GM13977 (cell line): Measurements from ENCODE around the gene TMEM132D.

Experiments
- DNase-seq: peaks from one replicate; pipeline ENCODE4 v3.0.0; 2012; ENCODE audit warnings: low spot score
- CTCF ChIP-seq: IDR thresholded peaks from 2 replicates; pipeline ENCODE4 v1.5.1; 2012; ENCODE audit warnings: mild to moderate bottlenecking, control low read depth; ENCODE audit not compliant: insufficient read depth; ENCODE audit errors: extremely low read depth, missing control alignments
- in situ Hi-C: fragments of 300-500 bp; cut with MboI; formaldehyde crosslinking; loops from one replicate; pipeline ENCODE4 v1.12.0; 2022; ENCODE audit warnings: low sequenced_read_pairs, low pct_unique_long_range_greater_than_20kb, mixed read lengths, inconsistent platforms; ENCODE audit not compliant: unreplicated experiment

TMEM132D gene

GRCh38 chr12:129145381-129145780 is 758.4 kb downstream of the TMEM132D start:
- no peak for DNase-seq
- in situ Hi-C loops, result no loop called here
- TF ChIP-seq CTCF, result no peak

GRCh38 chr12:129138776-129139175 is 765.0 kb downstream of the TMEM132D start:
- DNase-seq, result no peak
- TF ChIP-seq CTCF, result no peak
- in situ Hi-C loops, result no loop called here

GRCh38 chr12:129136694-129137325 is 767.0 kb downstream of the TMEM132D start:
- TF ChIP-seq CTCF, result no peak

GRCh38 chr12:129127771-129128170 is 776.1 kb downstream of the TMEM132D start:
- TF ChIP-seq CTCF, result no peak
- in situ Hi-C loops, result no loop called here

More at GRCh38 chr12:129136694-129137325, 767.0 kb downstream of the TMEM132D start:
- no peak for DNase-seq
- in situ Hi-C loops, result no loop called here

GRCh38 chr12:129127211-129127610 is 776.6 kb downstream of the TMEM132D start:
- in situ Hi-C loops, result no loop called here
- TF ChIP-seq CTCF, result no peak
- no peak for DNase-seq

More at GRCh38 chr12:129127771-129128170, 776.1 kb downstream of the TMEM132D start:
- DNase-seq, result no peak

GRCh38 chr12:129119537-129119936 is 784.3 kb downstream of the TMEM132D start:
- in situ Hi-C loops, result no loop called here
- no peak for DNase-seq
- no peak for TF ChIP-seq CTCF
